H1 (cell line): ENCODE results near the gene GALNT13. TPM values are rescaled to one million over a fixed set of nuclear protein-coding genes. Genes with fewer than 3 reads are reported as not detected.

ENCODE experiments used
- BCL11A ChIP-seq, 2 experiments: IDR thresholded peaks; one replicate each; pipeline ENCODE4 v1.6.1; 2011; ENCODE audit warnings: low read depth in 2 of 2, low read length in 2 of 2, mild to moderate bottlenecking in 2 of 2
- CBX5 ChIP-seq: fragments of 300-800, 300-1000 bp; sonication (generic); IDR thresholded peaks from 2 replicates; pipeline ENCODE4 v1.7.1; 2016; ENCODE audit warnings: antibody characterized with exemption, low read length, low read depth
- CBX8 ChIP-seq: fragments of 300-800, 300-1000 bp; sonication (generic); IDR thresholded peaks from 2 replicates; pipeline ENCODE4 v1.7.1; 2016; ENCODE audit warnings: low read depth, low read length, borderline replicate concordance
- EZH2 ChIP-seq: fragments of 200-600 bp; sonication (generic); IDR thresholded peaks from 2 replicates; pipeline ENCODE4 v1.7.1; 2012; ENCODE audit warnings: low read depth, mild to moderate bottlenecking, moderate library complexity, low read length, inconsistent platforms; ENCODE audit not compliant: severe bottlenecking
- FOSL1 ChIP-seq: IDR thresholded peaks from 2 replicates; pipeline ENCODE4 v1.6.1; 2011; ENCODE audit warnings: mild to moderate bottlenecking, low read depth, low read length, moderate library complexity; ENCODE audit not compliant: insufficient read depth
- GTF2F1 ChIP-seq: IDR thresholded peaks from 2 replicates; pipeline ENCODE4 v1.6.1; 2012; ENCODE audit warnings: low read depth, low read length, improper control_type of control experiment, borderline replicate concordance
- HDAC2 ChIP-seq, 2 experiments: fragments of 300-600 bp in 1 of 2; sonication (generic) in 1 of 2; IDR thresholded peaks; 2 replicates each; pipeline ENCODE4 v1.6.1; 2011 to 2012; ENCODE audit warnings: low read depth in 2 of 2, low read length in 2 of 2, mild to moderate bottlenecking in 2 of 2, moderate library complexity in 2 of 2, borderline replicate concordance in 1 of 2, inconsistent platforms in 1 of 2
- PHF8 ChIP-seq: fragments of 200-600 bp; sonication (generic); conservative IDR thresholded peaks from 2 replicates; pipeline ENCODE4 v1.7.1; 2012; ENCODE audit warnings: low read depth, mild to moderate bottlenecking, inconsistent platforms, low read length, moderate library complexity
- RBBP5 ChIP-seq: IDR thresholded peaks from 2 replicates; pipeline ENCODE4 v1.7.1; 2012; ENCODE audit warnings: low read depth, mild to moderate bottlenecking, inconsistent platforms, low read length, moderate library complexity, borderline replicate concordance
- RNF2 ChIP-seq: fragments of 200-900, 300-1000 bp; sonication (generic); IDR thresholded peaks from 2 replicates; pipeline ENCODE4 v1.7.1; 2016; ENCODE audit warnings: borderline replicate concordance, low read depth, mild to moderate bottlenecking, antibody characterized with exemption, low read length; ENCODE audit not compliant: poor library complexity, severe bottlenecking; ENCODE audit errors: missing control alignments
- SUZ12 ChIP-seq: fragments of 200-600 bp; sonication (generic); IDR thresholded peaks from 2 replicates; pipeline ENCODE4 v1.6.1; 2012; ENCODE audit warnings: mild to moderate bottlenecking, inconsistent platforms, low read length, moderate library complexity, mixed read lengths
- TAF1 ChIP-seq: IDR thresholded peaks from 2 replicates; pipeline ENCODE4 v1.6.1; 2011; ENCODE audit warnings: mild to moderate bottlenecking, low read depth, low read length
- TCF12 ChIP-seq: IDR thresholded peaks from 2 replicates; pipeline ENCODE4 v1.6.1; 2011; ENCODE audit warnings: low read depth, mild to moderate bottlenecking, low read length
- polyA plus RNA-seq, 7 experiments: library from polyadenylated mRNA; depleted of rRNA in 3 of 7; stranded (reverse) in 5 of 7; unstranded in 2 of 7; fragments of >200 nt in 5 of 7; fragments of 200-250 nt in 2 of 7; gene quantifications; 1 replicate in 5 of 7; 2 replicates in 1 of 7; 4 replicates in 1 of 7; pipeline versions ENCODE4 v1.2.1 to v1.2.3, GENCODE V29; 2011 to 2013; ENCODE audit warnings: missing spikeins in 2 of 7, mixed read lengths in 2 of 7
- total RNA-seq: library from RNA; stranded (reverse); fragmentation: NEBNext Ultra II Directional; extraction: Animal tissue kit (Norgen Biotek cat#: 25700); gene quantifications from 2 replicates; pipeline ENCODE4 v1.2.1, GENCODE V29; 2021
- TF ChIP-seq, protein P1 (sequence below), 3 experiments: IDR thresholded peaks; 1 replicate in 2 of 3; 2 replicates in 1 of 3; pipeline versions ENCODE4 v1.5.1 to v1.6.1; 2011; ENCODE audit warnings: low read length in 3 of 3, mild to moderate bottlenecking in 3 of 3, inconsistent platforms in 2 of 3, low read depth in 1 of 3, moderate library complexity in 1 of 3; ENCODE audit not compliant: insufficient read depth in 1 of 3; ENCODE audit errors: control extremely low read depth in 1 of 3
- TF ChIP-seq, protein P2 (sequence below): IDR thresholded peaks from 2 replicates; pipeline ENCODE4 v1.6.1; 2011; ENCODE audit warnings: low read depth, mild to moderate bottlenecking, low read length; ENCODE audit not compliant: insufficient read depth
- TF ChIP-seq, protein P3 (sequence below): IDR thresholded peaks from 2 replicates; pipeline ENCODE4 v1.6.1; 2012; ENCODE audit warnings: inconsistent platforms

The GALNT13 gene
- total and polyA plus RNA-seq, 2 of the 8 experiments (the other 6 are each of a cell fraction or from before 2014, with no cell fraction given) = 3.2 to 9.6 TPM

DNA sequence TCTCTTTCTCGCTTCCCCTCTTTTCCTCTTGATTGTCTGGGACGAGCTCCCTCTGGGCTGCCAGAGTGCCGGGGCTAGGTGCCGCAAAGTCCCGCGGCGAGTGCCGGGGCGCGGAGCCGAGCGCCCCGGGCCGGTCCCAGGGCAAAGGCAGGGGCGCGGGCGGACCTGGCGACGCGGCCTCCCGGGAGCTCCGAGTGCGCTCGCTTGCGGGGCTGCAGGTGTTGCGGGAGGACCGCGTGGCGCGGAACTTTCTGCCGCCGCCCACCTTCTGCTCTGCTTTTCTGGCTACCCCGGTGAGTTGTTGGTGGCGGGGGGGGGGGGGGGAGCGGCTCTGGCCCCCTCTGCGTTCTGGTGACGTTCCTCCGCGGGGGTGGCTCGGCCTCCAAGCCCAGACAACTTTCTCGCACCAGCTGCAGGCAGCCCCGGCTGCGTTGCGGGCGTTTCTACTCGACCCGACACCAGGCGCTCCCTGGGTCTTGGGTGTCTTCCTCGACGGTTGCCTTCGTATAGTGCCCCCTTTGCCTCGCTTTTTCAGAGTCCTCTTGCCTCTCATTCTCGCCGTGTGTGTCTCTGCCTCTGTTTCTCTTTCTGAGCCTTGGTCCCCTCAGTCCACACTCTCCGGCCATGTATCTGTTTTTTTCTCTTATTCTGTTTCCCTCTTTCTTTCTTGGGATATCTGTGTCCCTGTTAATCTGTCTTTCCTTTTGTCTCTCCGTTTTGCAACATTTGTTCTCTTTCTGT lies 759 bp downstream of the GALNT13 start (continued):
- no peak for TF ChIP-seq HDAC2 (IDR thresholded peaks at IDR 0.05; ENCODE audit: borderline replicate concordance in 1 of 2, low read depth in 2 of 2, low read length in 2 of 2)
- no peak for TF ChIP-seq PHF8
- TF ChIP-seq TAF1 = 0 out of 2 replicates have a peak, but pooled peaks have one; percentile 27
- TF ChIP-seq GTF2F1 = no peak
- TF ChIP-seq RNF2 = no peak
- no peak for TF ChIP-seq BCL11A (IDR thresholded peaks at IDR 0.05; ENCODE audit: low read depth in 2 of 2, low read length in 2 of 2)
- TF ChIP-seq, protein P1, sequence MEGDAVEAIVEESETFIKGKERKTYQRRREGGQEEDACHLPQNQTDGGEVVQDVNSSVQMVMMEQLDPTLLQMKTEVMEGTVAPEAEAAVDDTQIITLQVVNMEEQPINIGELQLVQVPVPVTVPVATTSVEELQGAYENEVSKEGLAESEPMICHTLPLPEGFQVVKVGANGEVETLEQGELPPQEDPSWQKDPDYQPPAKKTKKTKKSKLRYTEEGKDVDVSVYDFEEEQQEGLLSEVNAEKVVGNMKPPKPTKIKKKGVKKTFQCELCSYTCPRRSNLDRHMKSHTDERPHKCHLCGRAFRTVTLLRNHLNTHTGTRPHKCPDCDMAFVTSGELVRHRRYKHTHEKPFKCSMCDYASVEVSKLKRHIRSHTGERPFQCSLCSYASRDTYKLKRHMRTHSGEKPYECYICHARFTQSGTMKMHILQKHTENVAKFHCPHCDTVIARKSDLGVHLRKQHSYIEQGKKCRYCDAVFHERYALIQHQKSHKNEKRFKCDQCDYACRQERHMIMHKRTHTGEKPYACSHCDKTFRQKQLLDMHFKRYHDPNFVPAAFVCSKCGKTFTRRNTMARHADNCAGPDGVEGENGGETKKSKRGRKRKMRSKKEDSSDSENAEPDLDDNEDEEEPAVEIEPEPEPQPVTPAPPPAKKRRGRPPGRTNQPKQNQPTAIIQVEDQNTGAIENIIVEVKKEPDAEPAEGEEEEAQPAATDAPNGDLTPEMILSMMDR (IDR thresholded peaks at IDR 0.05; ENCODE audit: control extremely low read depth in 1 of 3, insufficient read depth in 1 of 3, low read depth in 1 of 3, low read length in 3 of 3) = no peak
- 0 out of 2 replicates have a peak, but pooled peaks have one; percentile 13 for TF ChIP-seq RBBP5
- TF ChIP-seq CBX5 = no peak
- no peak for TF ChIP-seq SUZ12
- no peak for TF ChIP-seq FOSL1
- no peak for TF ChIP-seq CBX8
- TF ChIP-seq EZH2 = no peak
- TF ChIP-seq, protein P2, sequence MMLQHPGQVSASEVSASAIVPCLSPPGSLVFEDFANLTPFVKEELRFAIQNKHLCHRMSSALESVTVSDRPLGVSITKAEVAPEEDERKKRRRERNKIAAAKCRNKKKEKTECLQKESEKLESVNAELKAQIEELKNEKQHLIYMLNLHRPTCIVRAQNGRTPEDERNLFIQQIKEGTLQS = no peak
- no peak for TF ChIP-seq TCF12
- TF ChIP-seq, protein P3, sequence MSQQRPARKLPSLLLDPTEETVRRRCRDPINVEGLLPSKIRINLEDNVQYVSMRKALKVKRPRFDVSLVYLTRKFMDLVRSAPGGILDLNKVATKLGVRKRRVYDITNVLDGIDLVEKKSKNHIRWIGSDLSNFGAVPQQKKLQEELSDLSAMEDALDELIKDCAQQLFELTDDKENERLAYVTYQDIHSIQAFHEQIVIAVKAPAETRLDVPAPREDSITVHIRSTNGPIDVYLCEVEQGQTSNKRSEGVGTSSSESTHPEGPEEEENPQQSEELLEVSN = no peak; the same call in none of the 2 replicates
